Stomach smooth muscle (tissue), 2 donors: ENCODE data around the gene EIF4E2.
A peak's percentile ranks its signal among the peaks of the same experiment; 100 is the strongest.

Source experiments
- H3K27ac ChIP-seq: one replicate; pipeline ENCODE4 v1.7.0; 2013; ENCODE audit warnings: mild to moderate bottlenecking, low read length, inconsistent platforms
- H3K27me3 ChIP-seq, 2 donors: one replicate each; pipeline ENCODE4 v1.7.0; 2013; ENCODE audit warnings: low read length in 2 of 2; ENCODE audit not compliant: insufficient read depth in 2 of 2, control insufficient read depth in 1 of 2
- H3K36me3 ChIP-seq, 2 donors: one replicate each; pipeline ENCODE4 v1.7.0; 2013; ENCODE audit warnings: low read length in 2 of 2; ENCODE audit not compliant: control insufficient read depth in 2 of 2, insufficient read depth in 2 of 2
- H3K4me1 ChIP-seq: one replicate; pipeline ENCODE4 v1.7.0; 2013; ENCODE audit warnings: low read length; ENCODE audit not compliant: control insufficient read depth, insufficient read depth
- H3K4me3 ChIP-seq, 2 donors: one replicate each; pipeline ENCODE4 v1.7.0; 2013; ENCODE audit warnings: low read length in 2 of 2
- H3K9ac ChIP-seq, 2 donors: one replicate each; pipeline ENCODE4 v1.7.0; 2013; ENCODE audit warnings: low read length in 2 of 2, mild to moderate bottlenecking in 1 of 2
- H3K9me3 ChIP-seq, 2 donors: one replicate each; pipeline ENCODE4 v1.7.0; 2013; ENCODE audit warnings: low read length in 2 of 2; ENCODE audit not compliant: control insufficient read depth in 2 of 2
- donor health status: healthy.
- donor health status: Pancreatic carcinoma.

EIF4E2 gene

GRCh38 chr2:232521959-232522622 lies 28.4 kb upstream of the EIF4E2 start:
- Histone ChIP-seq H3K4me3 (peak overlapping the region in 1 of 2 donors; percentile 47), H3K4me1 (peaks cover 23% of the 10 kb centered on the region), H3K27ac (no peak overlapping the region), H3K9me3 (no peaks in the 10 kb centered on the region), H3K36me3 (no peaks in the 10 kb centered on the region), H3K27me3 (peaks cover 21 to 50% of the 10 kb centered on the region in 2 donors), H3K9ac (no peak overlapping the region)

GRCh38 chr2:232522623-232523401 lies 27.7 kb upstream of the EIF4E2 start:
- Histone ChIP-seq H3K27me3 (peaks cover 21 to 49% of the 10 kb centered on the region in 2 donors), H3K4me3 (no peak overlapping the region), H3K36me3 (no peaks in the 10 kb centered on the region), H3K9me3 (no peaks in the 10 kb centered on the region), H3K9ac (no peak overlapping the region), H3K27ac (no peak overlapping the region), H3K4me1 (peaks cover 23% of the 10 kb centered on the region)

- H3K4me3 ChIP-seq = peak overlapping the region in 1 of 2 donors; percentile 44
- no peak overlapping the region for H3K27ac ChIP-seq
- no peaks in the 10 kb centered on the region for H3K36me3 ChIP-seq
- no peak overlapping the region for H3K9ac ChIP-seq
- H3K27me3 ChIP-seq = peaks cover 21 to 48% of the 10 kb centered on the region in 2 donors
- peaks cover 23% of the 10 kb centered on the region for H3K4me1 ChIP-seq
- no peaks in the 10 kb centered on the region for H3K9me3 ChIP-seq
Observed at GRCh38 chr2:232523402-232523681, 27.1 kb upstream of the EIF4E2 start.

- H3K36me3 ChIP-seq = no peaks in the 10 kb centered on the region
- H3K27ac ChIP-seq = no peak overlapping the region
- H3K9me3 ChIP-seq = no peaks in the 10 kb centered on the region
- H3K4me1 ChIP-seq = peaks cover 23% of the 10 kb centered on the region
- H3K9ac ChIP-seq = no peak overlapping the region
- peak overlapping the region in 1 of 2 donors; percentile 44 for H3K4me3 ChIP-seq
- H3K27me3 ChIP-seq = peaks cover 21 to 48% of the 10 kb centered on the region in 2 donors
Observed at GRCh38 chr2:232523682-232524597, 26.5 kb upstream of the EIF4E2 start.

GRCh38 chr2:232524771-232525170 lies 25.7 kb upstream of the EIF4E2 start:
- Histone ChIP-seq H3K9ac (no peak overlapping the region), H3K4me3 (no peak overlapping the region), H3K36me3 (no peaks in the 10 kb centered on the region), H3K27ac (no peak overlapping the region), H3K9me3 (no peaks in the 10 kb centered on the region), H3K4me1 (peaks cover 23% of the 10 kb centered on the region), H3K27me3 (peaks cover 21 to 48% of the 10 kb centered on the region in 2 donors)

GRCh38 chr2:232525199-232525598 lies 25.3 kb upstream of the EIF4E2 start:
- Histone ChIP-seq H3K9me3 (no peaks in the 10 kb centered on the region), H3K4me3 (no peak overlapping the region), H3K27me3 (peaks cover 21 to 48% of the 10 kb centered on the region in 2 donors), H3K9ac (no peak overlapping the region), H3K27ac (no peak overlapping the region), H3K4me1 (peaks cover 23% of the 10 kb centered on the region), H3K36me3 (no peaks in the 10 kb centered on the region)

GRCh38 chr2:232525791-232526371 lies 24.6 kb upstream of the EIF4E2 start, which contains the start of gene CHRND:
TSS of gene CHRND (plus strand) at chr2:232526160. CDS start at chr2:232526216, 56 bp downstream.
- Histone ChIP-seq H3K27me3 (peaks cover 20 to 46% of the 10 kb centered on the region in 2 donors), H3K36me3 (no peaks in the 10 kb centered on the region), H3K9ac (no peak within 1 kb of the TSS), H3K4me3 (no peak within 1 kb of the TSS), H3K9me3 (no peaks in the 10 kb centered on the region), H3K27ac (no peak within 1 kb of the TSS), H3K4me1 (peaks cover 23% of the 10 kb centered on the region)

- Histone ChIP-seq H3K27ac (no peak overlapping the region), H3K36me3 (no peaks in the 10 kb centered on the region), H3K4me3 (no peak overlapping the region), H3K9ac (no peak overlapping the region), H3K27me3 (peaks cover 16 to 40% of the 10 kb centered on the region in 2 donors), H3K4me1 (peaks cover 23% of the 10 kb centered on the region), H3K9me3 (no peaks in the 10 kb centered on the region)
Observed at GRCh38 chr2:232526372-232526941, 24.0 kb upstream of the EIF4E2 start.

GRCh38 chr2:232527905-232528470 lies 22.5 kb upstream of the EIF4E2 start:
- Histone ChIP-seq H3K27ac (no peak overlapping the region), H3K36me3 (no peaks in the 10 kb centered on the region), H3K27me3 (peaks cover 8 to 26% of the 10 kb centered on the region in 2 donors), H3K9ac (no peak overlapping the region), H3K4me3 (no peak overlapping the region), H3K9me3 (no peaks in the 10 kb centered on the region), H3K4me1 (peaks cover 17% of the 10 kb centered on the region)
